SK-N-SH (cell line): ENCODE measurements around the gene SGF29.

Source experiments
- CHD2 ChIP-seq: fragments of 150-350 bp; IDR thresholded peaks from 2 replicates; pipeline ENCODE4 v1.6.1; 2018; ENCODE audit warnings: low read length; ENCODE audit not compliant: partially characterized antibody
- EP300 ChIP-seq, 2 experiments: IDR thresholded peaks; 2 replicates each; pipeline versions ENCODE4 v1.4.0 to v1.6.1; 2012; ENCODE audit warnings: borderline replicate concordance in 1 of 2, low read depth in 1 of 2, low read length in 1 of 2
- EZH2phosphoT487 ChIP-seq: fragments of 200-600 bp; sonication (generic); IDR thresholded peaks from 2 replicates; pipeline ENCODE4 v1.6.1; 2017; ENCODE audit warnings: low read depth, mixed run types, mild to moderate bottlenecking, antibody characterized with exemption, moderate library complexity, borderline replicate concordance
- GABPA ChIP-seq: IDR thresholded peaks from 2 replicates; pipeline ENCODE4 v1.4.0; 2012; ENCODE audit warnings: low read depth, mild to moderate bottlenecking
- GATA2 ChIP-seq: sonication (generic); formaldehyde crosslinking; IDR thresholded peaks from 2 replicates; pipeline ENCODE4 v1.5.0; 2020; ENCODE audit warnings: mild to moderate bottlenecking, missing genetic modification reagents
- MXI1 ChIP-seq: IDR thresholded peaks from 2 replicates; pipeline ENCODE4 v1.6.1; 2012; ENCODE audit warnings: mild to moderate bottlenecking, low read depth, low read length, improper control_type of control experiment
- NFIC ChIP-seq: IDR thresholded peaks from 2 replicates; pipeline ENCODE4 v1.4.0; 2012; ENCODE audit warnings: borderline replicate concordance
- POLR2AphosphoS5 ChIP-seq: IDR thresholded peaks from 2 replicates; pipeline ENCODE4 v1.6.1; 2012; ENCODE audit warnings: low read depth, low read length
- RAD21 ChIP-seq: IDR thresholded peaks from 2 replicates; pipeline ENCODE4 v1.6.1; 2012; ENCODE audit warnings: mild to moderate bottlenecking, low read length
- RFX5 ChIP-seq: IDR thresholded peaks from 2 replicates; pipeline ENCODE4 v1.6.1; 2012; ENCODE audit warnings: mild to moderate bottlenecking, improper control_type of control experiment, low read length
- TAF1 ChIP-seq: IDR thresholded peaks from 2 replicates; pipeline ENCODE4 v1.6.1; 2012; ENCODE audit warnings: low read depth, mild to moderate bottlenecking, low read length, moderate library complexity, borderline replicate concordance
- TEAD4 ChIP-seq: IDR thresholded peaks from 2 replicates; pipeline ENCODE4 v1.4.0; 2012; ENCODE audit warnings: mild to moderate bottlenecking, borderline replicate concordance; ENCODE audit not compliant: insufficient read depth
- TF ChIP-seq, protein P1 (sequence below): fragments of 200-600 bp; sonication (generic); IDR thresholded peaks from 2 replicates; pipeline ENCODE4 v1.6.1; 2017; ENCODE audit warnings: antibody characterized with exemption, mild to moderate bottlenecking, moderate library complexity
- TF ChIP-seq, protein P2 (sequence below): IDR thresholded peaks from 2 replicates; pipeline ENCODE4 v1.4.0; 2012; ENCODE audit warnings: low read depth

DNA sequence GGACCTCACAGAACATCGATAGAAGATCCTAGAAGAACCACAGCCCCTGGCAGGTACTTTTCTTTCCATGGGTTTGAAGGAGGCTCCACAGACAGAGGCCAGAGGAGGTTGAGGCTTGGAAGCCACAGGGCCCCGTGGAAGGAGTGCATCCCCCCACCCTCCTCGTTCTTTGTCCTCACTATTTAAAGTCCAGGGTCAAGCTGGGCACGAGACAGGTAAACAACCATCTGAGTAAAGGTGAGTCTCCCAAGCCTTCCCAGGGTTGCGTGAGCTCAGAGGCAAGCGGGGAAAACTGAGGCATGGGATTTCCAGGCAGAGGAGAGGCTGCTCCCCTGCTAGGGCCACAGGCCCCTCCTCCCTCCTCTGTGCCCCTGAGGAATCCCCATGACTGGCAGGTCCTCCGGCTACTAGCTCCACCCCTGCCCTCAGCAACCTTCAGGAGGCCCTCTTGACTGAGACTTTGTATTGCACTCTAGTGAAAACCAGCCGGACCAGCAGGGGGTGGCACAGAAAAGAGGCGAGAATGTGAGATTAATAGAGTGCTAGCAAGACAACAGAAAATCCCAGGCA lies 44.1 kb downstream of the SGF29 start:
- TF ChIP-seq, protein P1, sequence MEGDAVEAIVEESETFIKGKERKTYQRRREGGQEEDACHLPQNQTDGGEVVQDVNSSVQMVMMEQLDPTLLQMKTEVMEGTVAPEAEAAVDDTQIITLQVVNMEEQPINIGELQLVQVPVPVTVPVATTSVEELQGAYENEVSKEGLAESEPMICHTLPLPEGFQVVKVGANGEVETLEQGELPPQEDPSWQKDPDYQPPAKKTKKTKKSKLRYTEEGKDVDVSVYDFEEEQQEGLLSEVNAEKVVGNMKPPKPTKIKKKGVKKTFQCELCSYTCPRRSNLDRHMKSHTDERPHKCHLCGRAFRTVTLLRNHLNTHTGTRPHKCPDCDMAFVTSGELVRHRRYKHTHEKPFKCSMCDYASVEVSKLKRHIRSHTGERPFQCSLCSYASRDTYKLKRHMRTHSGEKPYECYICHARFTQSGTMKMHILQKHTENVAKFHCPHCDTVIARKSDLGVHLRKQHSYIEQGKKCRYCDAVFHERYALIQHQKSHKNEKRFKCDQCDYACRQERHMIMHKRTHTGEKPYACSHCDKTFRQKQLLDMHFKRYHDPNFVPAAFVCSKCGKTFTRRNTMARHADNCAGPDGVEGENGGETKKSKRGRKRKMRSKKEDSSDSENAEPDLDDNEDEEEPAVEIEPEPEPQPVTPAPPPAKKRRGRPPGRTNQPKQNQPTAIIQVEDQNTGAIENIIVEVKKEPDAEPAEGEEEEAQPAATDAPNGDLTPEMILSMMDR: no peak
- TF ChIP-seq, protein P2, sequence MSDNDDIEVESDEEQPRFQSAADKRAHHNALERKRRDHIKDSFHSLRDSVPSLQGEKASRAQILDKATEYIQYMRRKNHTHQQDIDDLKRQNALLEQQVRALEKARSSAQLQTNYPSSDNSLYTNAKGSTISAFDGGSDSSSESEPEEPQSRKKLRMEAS: no peak
- TF ChIP-seq EZH2phosphoT487 (no peak), POLR2AphosphoS5 (no peak), GATA2 (CRISPR knock-in tag) (no peak), NFIC (no peak), RFX5 (no peak), GABPA (no peak), RAD21 (no peak), CHD2 (no peak), MXI1 (no peak), TEAD4 (no peak), TAF1 (no peak), EP300 (IDR thresholded peaks at IDR 0.05; ENCODE audit: borderline replicate concordance in 1 of 2, low read depth in 1 of 2, low read length in 1 of 2) (no peak)
